NT2/D1 (cell line): Measurements from ENCODE around the gene PDXK.

Experiments used
- SUZ12 ChIP-seq: IDR thresholded peaks from 2 replicates; pipeline ENCODE4 v1.6.1; 2011; ENCODE audit not compliant: insufficient read length, insufficient read depth; ENCODE audit errors: extremely low read depth
- ZNF274 ChIP-seq: IDR thresholded peaks from 2 replicates; pipeline ENCODE4 v1.6.1; 2011; ENCODE audit warnings: mild to moderate bottlenecking, low read depth, low read length

DNA sequence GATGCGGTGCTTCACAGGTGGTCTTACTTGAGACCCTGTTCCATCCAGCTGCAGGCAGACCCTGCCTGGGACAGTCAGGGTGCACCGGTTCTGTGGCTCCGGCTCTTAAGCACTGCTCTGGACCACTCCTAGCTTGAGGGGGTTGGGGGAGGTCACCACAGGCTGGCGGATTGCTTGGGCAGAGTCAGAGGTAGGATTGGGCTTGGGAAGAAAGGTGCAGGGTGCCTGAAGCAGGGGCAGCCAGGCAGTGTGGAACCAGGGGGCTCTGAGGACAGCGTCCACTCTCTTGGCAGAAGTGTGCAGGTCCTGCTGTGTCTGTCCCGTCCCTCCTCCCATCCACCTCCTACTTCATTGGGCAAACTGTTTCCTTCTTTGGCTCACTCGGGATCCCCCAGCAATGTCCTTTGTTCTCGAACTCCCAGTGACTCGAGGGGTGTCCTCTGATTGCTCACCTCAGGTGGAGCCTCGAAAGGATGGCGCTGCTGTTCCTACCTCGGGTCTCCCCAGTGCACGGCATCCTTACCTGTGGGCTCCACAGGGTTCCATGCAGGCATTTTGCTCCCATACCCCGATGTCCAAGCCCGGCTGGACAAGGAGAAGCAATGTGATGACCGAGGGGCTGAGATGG, 1.7 kb downstream of the PDXK start:
- TF ChIP-seq SUZ12 = no peak
- TF ChIP-seq ZNF274 = no peak
